Measurements from ENCODE around the gene CASP6.

DNA sequence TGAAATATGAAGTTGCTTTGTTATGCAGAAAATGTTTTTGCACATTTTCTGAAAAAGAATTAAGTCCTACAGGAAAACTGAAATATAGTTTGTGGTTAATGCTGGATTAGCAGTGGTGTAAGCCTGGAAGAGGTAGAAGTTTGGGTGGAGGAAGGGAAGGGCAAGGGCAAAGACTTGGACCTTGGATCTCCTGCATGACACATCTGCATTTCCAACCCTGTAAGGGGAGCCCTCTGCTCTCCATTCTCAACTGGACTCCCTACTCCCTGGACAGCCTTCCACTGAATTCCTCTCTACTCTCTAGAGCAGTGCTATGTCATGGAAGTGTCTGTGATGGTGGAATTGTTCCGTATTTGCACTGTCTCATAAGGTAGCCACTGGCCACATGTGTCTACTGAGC, 4.6 kb downstream of the CASP6 start:
- TF ChIP-seq, protein P1, sequence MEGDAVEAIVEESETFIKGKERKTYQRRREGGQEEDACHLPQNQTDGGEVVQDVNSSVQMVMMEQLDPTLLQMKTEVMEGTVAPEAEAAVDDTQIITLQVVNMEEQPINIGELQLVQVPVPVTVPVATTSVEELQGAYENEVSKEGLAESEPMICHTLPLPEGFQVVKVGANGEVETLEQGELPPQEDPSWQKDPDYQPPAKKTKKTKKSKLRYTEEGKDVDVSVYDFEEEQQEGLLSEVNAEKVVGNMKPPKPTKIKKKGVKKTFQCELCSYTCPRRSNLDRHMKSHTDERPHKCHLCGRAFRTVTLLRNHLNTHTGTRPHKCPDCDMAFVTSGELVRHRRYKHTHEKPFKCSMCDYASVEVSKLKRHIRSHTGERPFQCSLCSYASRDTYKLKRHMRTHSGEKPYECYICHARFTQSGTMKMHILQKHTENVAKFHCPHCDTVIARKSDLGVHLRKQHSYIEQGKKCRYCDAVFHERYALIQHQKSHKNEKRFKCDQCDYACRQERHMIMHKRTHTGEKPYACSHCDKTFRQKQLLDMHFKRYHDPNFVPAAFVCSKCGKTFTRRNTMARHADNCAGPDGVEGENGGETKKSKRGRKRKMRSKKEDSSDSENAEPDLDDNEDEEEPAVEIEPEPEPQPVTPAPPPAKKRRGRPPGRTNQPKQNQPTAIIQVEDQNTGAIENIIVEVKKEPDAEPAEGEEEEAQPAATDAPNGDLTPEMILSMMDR (conservative IDR thresholded peaks at IDR 0.05) = no peak
- no peak for TF ChIP-seq ZFX (IDR thresholded peaks at IDR 0.05)

Data from C4-2B (cell line).